ENCODE measurements around the gene SLC12A8.

Gene SLC12A8

GRCh38 chr3:125202197-125202596 is 10.4 kb downstream of the SLC12A8 start:
- no peak overlapping the region for H3K4me2 ChIP-seq (ENCODE audit: low read depth, low read length, poor library complexity, severe bottlenecking)
- no peaks in the 10 kb centered on the region; the same call in 1 of the 2 replicates for H3K9me3 ChIP-seq (ENCODE audit: insufficient read depth, low read depth, low read length)
- H4K20me1 ChIP-seq (ENCODE audit: insufficient read depth, low read length, poor library complexity, severe bottlenecking) = no peaks in the 10 kb centered on the region
- H3K27me3 ChIP-seq (ENCODE audit: insufficient read depth, low read length, poor library complexity, severe bottlenecking) = no peaks in the 10 kb centered on the region
- no peak overlapping the region for H3K9ac ChIP-seq (ENCODE audit: low read depth, low read length, poor library complexity, severe bottlenecking)
- no peak overlapping the region for H3K4me3 ChIP-seq (ENCODE audit: low read length, poor library complexity, severe bottlenecking)
- H3K79me2 ChIP-seq (ENCODE audit: insufficient read depth, low read length) = no peaks in the 10 kb centered on the region
- H3K36me3 ChIP-seq (ENCODE audit: insufficient read depth, low read length) = no peaks in the 10 kb centered on the region
- no peaks in the 10 kb centered on the region for H3F3A ChIP-seq (ENCODE audit: low read depth)
- no peak overlapping the region for H2AFZ ChIP-seq (ENCODE audit: low read length)
- H3K9me2 ChIP-seq (replicated peaks; ENCODE audit: low read depth, low read length) = no peaks in the 10 kb centered on the region
- H3K4me1 ChIP-seq (ENCODE audit: insufficient read depth, low read length, poor library complexity, severe bottlenecking) = no peaks in the 10 kb centered on the region
- TF ChIP-seq EZH2phosphoT487 (IDR thresholded peaks at IDR 0.05; ENCODE audit: borderline replicate concordance) = no peak
- TF ChIP-seq, protein P1, sequence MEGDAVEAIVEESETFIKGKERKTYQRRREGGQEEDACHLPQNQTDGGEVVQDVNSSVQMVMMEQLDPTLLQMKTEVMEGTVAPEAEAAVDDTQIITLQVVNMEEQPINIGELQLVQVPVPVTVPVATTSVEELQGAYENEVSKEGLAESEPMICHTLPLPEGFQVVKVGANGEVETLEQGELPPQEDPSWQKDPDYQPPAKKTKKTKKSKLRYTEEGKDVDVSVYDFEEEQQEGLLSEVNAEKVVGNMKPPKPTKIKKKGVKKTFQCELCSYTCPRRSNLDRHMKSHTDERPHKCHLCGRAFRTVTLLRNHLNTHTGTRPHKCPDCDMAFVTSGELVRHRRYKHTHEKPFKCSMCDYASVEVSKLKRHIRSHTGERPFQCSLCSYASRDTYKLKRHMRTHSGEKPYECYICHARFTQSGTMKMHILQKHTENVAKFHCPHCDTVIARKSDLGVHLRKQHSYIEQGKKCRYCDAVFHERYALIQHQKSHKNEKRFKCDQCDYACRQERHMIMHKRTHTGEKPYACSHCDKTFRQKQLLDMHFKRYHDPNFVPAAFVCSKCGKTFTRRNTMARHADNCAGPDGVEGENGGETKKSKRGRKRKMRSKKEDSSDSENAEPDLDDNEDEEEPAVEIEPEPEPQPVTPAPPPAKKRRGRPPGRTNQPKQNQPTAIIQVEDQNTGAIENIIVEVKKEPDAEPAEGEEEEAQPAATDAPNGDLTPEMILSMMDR (conservative IDR thresholded peaks at IDR 0.05; ENCODE audit: low read length) = peak; percentile 47

- Histone ChIP-seq H3K79me2 (ENCODE audit: insufficient read depth, low read length) (no peaks in the 10 kb centered on the region), H3K9ac (ENCODE audit: low read depth, low read length, poor library complexity, severe bottlenecking) (no peak overlapping the region), H3K4me1 (ENCODE audit: insufficient read depth, low read length, poor library complexity, severe bottlenecking) (no peaks in the 10 kb centered on the region), H3K9me2 (replicated peaks; ENCODE audit: low read depth, low read length) (no peaks in the 10 kb centered on the region), H3K4me3 (ENCODE audit: low read length, poor library complexity, severe bottlenecking) (no peak overlapping the region), H3F3A (ENCODE audit: low read depth) (no peaks in the 10 kb centered on the region), H3K36me3 (ENCODE audit: insufficient read depth, low read length) (no peaks in the 10 kb centered on the region), H4K20me1 (ENCODE audit: insufficient read depth, low read length, poor library complexity, severe bottlenecking) (no peaks in the 10 kb centered on the region), H3K27me3 (ENCODE audit: insufficient read depth, low read length, poor library complexity, severe bottlenecking) (no peaks in the 10 kb centered on the region), H2AFZ (ENCODE audit: low read length) (no peak overlapping the region), H3K9me3 (ENCODE audit: insufficient read depth, low read depth, low read length) (no peaks in the 10 kb centered on the region; the same call in 1 of the 2 replicates), H3K4me2 (ENCODE audit: low read depth, low read length, poor library complexity, severe bottlenecking) (no peak overlapping the region)
- TF ChIP-seq, protein P1 (conservative IDR thresholded peaks at IDR 0.05; ENCODE audit: low read length) = no peak
- TF ChIP-seq EZH2phosphoT487 (IDR thresholded peaks at IDR 0.05; ENCODE audit: borderline replicate concordance) = no peak
Observed at GRCh38 chr3:125200731-125201139, 11.8 kb downstream of the SLC12A8 start.

GRCh38 chr3:125194849-125195601 is 17.5 kb downstream of the SLC12A8 start:
- Histone ChIP-seq H3K27me3 (ENCODE audit: insufficient read depth, low read length, poor library complexity, severe bottlenecking) (no peaks in the 10 kb centered on the region), H2AFZ (ENCODE audit: low read length) (no peak overlapping the region), H3K79me2 (ENCODE audit: insufficient read depth, low read length) (no peaks in the 10 kb centered on the region), H3K36me3 (ENCODE audit: insufficient read depth, low read length) (no peaks in the 10 kb centered on the region), H3K9me3 (ENCODE audit: insufficient read depth, low read depth, low read length) (no peaks in the 10 kb centered on the region), H4K20me1 (ENCODE audit: insufficient read depth, low read length, poor library complexity, severe bottlenecking) (no peaks in the 10 kb centered on the region), H3K9ac (ENCODE audit: low read depth, low read length, poor library complexity, severe bottlenecking) (no peak overlapping the region), H3F3A (ENCODE audit: low read depth) (no peaks in the 10 kb centered on the region), H3K4me1 (ENCODE audit: insufficient read depth, low read length, poor library complexity, severe bottlenecking) (no peaks in the 10 kb centered on the region), H3K4me3 (ENCODE audit: low read length, poor library complexity, severe bottlenecking) (no peak overlapping the region), H3K4me2 (ENCODE audit: low read depth, low read length, poor library complexity, severe bottlenecking) (no peak overlapping the region), H3K9me2 (replicated peaks; ENCODE audit: low read depth, low read length) (no peaks in the 10 kb centered on the region)
- TF ChIP-seq, protein P1 (conservative IDR thresholded peaks at IDR 0.05; ENCODE audit: low read length) = no peak
- TF ChIP-seq EZH2phosphoT487 (IDR thresholded peaks at IDR 0.05; ENCODE audit: borderline replicate concordance) = no peak

Measured in Loucy (cell line).